ENCODE measurements around the gene BCL6B. TPM values are rescaled to one million over a fixed set of nuclear protein-coding genes. Genes with fewer than 3 reads are reported as not detected.
"Not testable (repeated sequence)": the region's sequence is repeated elsewhere in the genome, so short reads cannot be mapped to it uniquely, and the experiment has no call there.

BCL6B gene
- total and polyA plus RNA-seq, 2 experiments from 2014 or later = 0.53 to 1.1 TPM

DNA sequence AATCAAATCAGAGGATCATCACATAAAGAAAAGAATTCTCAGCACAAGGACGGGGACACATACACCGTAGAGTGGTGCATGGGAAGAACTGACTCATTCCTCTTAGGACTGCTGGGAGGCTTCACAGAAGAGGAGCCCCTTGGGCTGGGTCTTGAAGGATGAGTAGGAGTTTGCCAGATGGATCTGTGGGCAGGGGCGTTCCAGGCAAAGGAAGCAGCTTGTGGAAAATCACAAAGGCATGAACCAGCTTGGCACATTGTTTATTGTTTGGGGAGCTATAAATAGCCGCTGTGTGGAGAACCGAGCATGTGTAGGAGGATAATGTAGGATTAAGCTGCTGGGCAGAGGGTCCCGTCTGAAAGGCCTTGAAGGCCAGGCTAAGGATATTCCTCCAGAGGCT lies 26.1 kb downstream of the BCL6B start:
- Histone ChIP-seq H2AFZ (no peak overlapping the region), H3K27ac (no peak overlapping the region), H3K9me3 (ENCODE audit: low read depth) (no peaks in the 10 kb centered on the region), H3K4me1 (ENCODE audit: insufficient read depth) (peaks cover 2% of the 10 kb centered on the region), H3K79me2 (no peaks in the 10 kb centered on the region), H3K36me3 (replicated peaks; ENCODE audit: insufficient read depth, low read depth) (no peaks in the 10 kb centered on the region), H3K4me2 (no peak overlapping the region), H4K20me1 (ENCODE audit: insufficient read depth, poor library complexity, severe bottlenecking) (no peaks in the 10 kb centered on the region), H3K4me3 (no peak overlapping the region), H3K27me3 (no peaks in the 10 kb centered on the region), H3K9me2 (replicated peaks; ENCODE audit: insufficient read depth) (no peaks in the 10 kb centered on the region)
- WGBS (ENCODE audit: low lambda C conversion rate, missing lambda C conversion rate) = 62% methylated on average over 6 of the region's 6 CpGs
- no peak for TF ChIP-seq EZH2phosphoT487 (IDR thresholded peaks at IDR 0.05; ENCODE audit: low read depth, severe bottlenecking, unreplicated experiment)
- TF ChIP-seq, protein P1, sequence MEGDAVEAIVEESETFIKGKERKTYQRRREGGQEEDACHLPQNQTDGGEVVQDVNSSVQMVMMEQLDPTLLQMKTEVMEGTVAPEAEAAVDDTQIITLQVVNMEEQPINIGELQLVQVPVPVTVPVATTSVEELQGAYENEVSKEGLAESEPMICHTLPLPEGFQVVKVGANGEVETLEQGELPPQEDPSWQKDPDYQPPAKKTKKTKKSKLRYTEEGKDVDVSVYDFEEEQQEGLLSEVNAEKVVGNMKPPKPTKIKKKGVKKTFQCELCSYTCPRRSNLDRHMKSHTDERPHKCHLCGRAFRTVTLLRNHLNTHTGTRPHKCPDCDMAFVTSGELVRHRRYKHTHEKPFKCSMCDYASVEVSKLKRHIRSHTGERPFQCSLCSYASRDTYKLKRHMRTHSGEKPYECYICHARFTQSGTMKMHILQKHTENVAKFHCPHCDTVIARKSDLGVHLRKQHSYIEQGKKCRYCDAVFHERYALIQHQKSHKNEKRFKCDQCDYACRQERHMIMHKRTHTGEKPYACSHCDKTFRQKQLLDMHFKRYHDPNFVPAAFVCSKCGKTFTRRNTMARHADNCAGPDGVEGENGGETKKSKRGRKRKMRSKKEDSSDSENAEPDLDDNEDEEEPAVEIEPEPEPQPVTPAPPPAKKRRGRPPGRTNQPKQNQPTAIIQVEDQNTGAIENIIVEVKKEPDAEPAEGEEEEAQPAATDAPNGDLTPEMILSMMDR (IDR thresholded peaks at IDR 0.05; ENCODE audit: poor library complexity) = no peak
- no peak for TF ChIP-seq EZH2 (IDR thresholded peaks at IDR 0.05; ENCODE audit: borderline replicate concordance)
- DNase-seq (ENCODE audit: low spot score) = no peak

DNA sequence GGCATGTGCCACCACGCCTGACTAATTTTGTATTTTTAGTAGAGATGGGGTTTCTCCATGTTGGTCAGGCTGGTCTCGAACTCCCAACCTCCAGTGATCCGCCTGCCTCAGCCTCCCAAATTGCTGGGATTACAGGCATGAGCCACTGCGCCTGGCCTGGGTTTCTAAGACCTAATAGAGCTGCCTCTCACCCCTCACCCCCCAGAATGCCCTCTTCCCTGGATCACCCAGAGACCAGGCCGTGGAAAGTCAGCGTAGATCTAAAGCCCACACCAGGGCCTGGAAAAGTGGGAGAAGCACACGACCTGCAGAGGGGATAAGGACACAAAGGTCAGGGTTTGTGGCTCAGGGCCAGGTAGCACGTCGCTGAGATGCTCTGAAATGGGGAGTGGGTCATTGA lies 27.7 kb downstream of the BCL6B start:
- H3K9me2 ChIP-seq (replicated peaks; ENCODE audit: insufficient read depth); H3K4me3 ChIP-seq; H3K27me3 ChIP-seq; H3K4me2 ChIP-seq; H2AFZ ChIP-seq; H3K79me2 ChIP-seq; H3K27ac ChIP-seq; H3K9me3 ChIP-seq (ENCODE audit: low read depth); H3K36me3 ChIP-seq (replicated peaks; ENCODE audit: insufficient read depth, low read depth); H4K20me1 ChIP-seq (ENCODE audit: insufficient read depth, poor library complexity, severe bottlenecking); DNase-seq (ENCODE audit: low spot score); H3K4me1 ChIP-seq (ENCODE audit: insufficient read depth): not testable (repeated sequence)
- 91% methylated on average over 9 of the region's 9 CpGs for WGBS (ENCODE audit: low lambda C conversion rate, missing lambda C conversion rate)

DNA sequence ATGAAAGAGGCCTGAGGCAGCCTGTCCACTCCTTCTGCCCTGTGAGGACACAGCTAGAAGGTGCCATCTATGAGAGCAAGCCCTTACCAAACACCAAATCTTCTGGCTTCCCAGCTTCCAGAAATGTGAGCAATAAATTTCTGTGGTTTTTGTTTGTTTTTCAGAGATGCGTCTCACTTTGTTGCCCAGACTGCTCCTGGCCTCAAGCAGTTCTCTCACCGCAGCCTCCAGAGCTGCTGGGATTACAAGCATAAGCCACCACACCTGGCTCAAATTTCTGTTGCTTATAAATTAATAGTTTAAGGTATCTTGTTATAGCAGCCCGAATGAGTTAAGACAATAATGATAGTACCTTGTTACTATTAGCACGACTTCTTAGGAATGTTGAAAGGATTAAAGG lies 33.5 kb downstream of the BCL6B start:
- DNase-seq (ENCODE audit: low spot score) = no peak
- TF ChIP-seq EZH2phosphoT487 (IDR thresholded peaks at IDR 0.05; ENCODE audit: low read depth, severe bottlenecking, unreplicated experiment) (no peak), EZH2 (IDR thresholded peaks at IDR 0.05; ENCODE audit: borderline replicate concordance) (no peak)
- TF ChIP-seq, protein P1 (IDR thresholded peaks at IDR 0.05; ENCODE audit: poor library complexity) = no peak
- WGBS (ENCODE audit: low lambda C conversion rate, missing lambda C conversion rate) = 69% methylated on average over 4 of the region's 4 CpGs
- H3K9me2 ChIP-seq (replicated peaks; ENCODE audit: insufficient read depth) = no peaks in the 10 kb centered on the region
- no peaks in the 10 kb centered on the region for H3K79me2 ChIP-seq
- H3K4me3 ChIP-seq = no peak overlapping the region
- H4K20me1 ChIP-seq (ENCODE audit: insufficient read depth, poor library complexity, severe bottlenecking) = no peaks in the 10 kb centered on the region
- no peak overlapping the region for H3K27ac ChIP-seq
- no peak overlapping the region for H3K4me2 ChIP-seq
- no peaks in the 10 kb centered on the region for H3K27me3 ChIP-seq
- no peak overlapping the region for H2AFZ ChIP-seq
- H3K4me1 ChIP-seq (ENCODE audit: insufficient read depth) = no peaks in the 10 kb centered on the region
- no peaks in the 10 kb centered on the region for H3K36me3 ChIP-seq (replicated peaks; ENCODE audit: insufficient read depth, low read depth)
- no peaks in the 10 kb centered on the region for H3K9me3 ChIP-seq (ENCODE audit: low read depth)

DNA sequence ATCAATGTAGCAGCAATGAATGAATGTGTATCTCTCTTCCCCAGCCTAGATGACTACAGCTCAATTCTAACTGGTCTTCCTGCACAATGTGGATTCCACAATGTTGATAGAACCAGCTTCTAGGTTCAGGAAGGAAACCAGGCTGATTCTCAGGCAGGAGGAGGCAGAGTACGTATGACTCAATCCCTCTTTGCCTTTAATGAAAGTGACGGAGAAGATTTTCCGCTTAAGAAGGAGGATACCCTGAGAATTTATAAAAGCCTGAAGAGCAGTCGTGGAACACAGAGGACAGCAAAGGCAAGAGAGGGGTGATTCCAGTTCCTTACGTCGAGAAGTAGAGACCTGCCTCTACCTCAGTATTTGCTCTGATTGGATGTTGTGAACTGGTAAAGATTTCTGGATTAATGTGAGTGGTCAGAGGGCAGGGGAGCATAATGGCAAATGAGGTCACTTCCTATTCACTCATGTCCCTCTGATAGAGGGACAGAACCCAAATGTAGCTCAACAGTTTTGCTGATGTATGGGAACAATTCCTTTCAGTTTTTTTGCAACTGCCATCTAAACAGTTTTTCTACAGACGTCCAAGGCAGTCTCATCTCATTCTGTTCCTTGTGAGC lies 36.1 kb downstream of the BCL6B start:
- H3K36me3 ChIP-seq (replicated peaks; ENCODE audit: insufficient read depth, low read depth) = no peaks in the 10 kb centered on the region
- TF ChIP-seq, protein P1 (IDR thresholded peaks at IDR 0.05; ENCODE audit: poor library complexity) = no peak
- TF ChIP-seq EZH2phosphoT487 (IDR thresholded peaks at IDR 0.05; ENCODE audit: low read depth, severe bottlenecking, unreplicated experiment) = no peak
- no peak for TF ChIP-seq EZH2 (IDR thresholded peaks at IDR 0.05; ENCODE audit: borderline replicate concordance)
- H3K79me2 ChIP-seq = no peaks in the 10 kb centered on the region
- no peak overlapping the region for H3K4me3 ChIP-seq
- no peaks in the 10 kb centered on the region for H3K9me2 ChIP-seq (replicated peaks; ENCODE audit: insufficient read depth)
- H3K9me3 ChIP-seq (ENCODE audit: low read depth) = no peaks in the 10 kb centered on the region
- no peaks in the 10 kb centered on the region for H4K20me1 ChIP-seq (ENCODE audit: insufficient read depth, poor library complexity, severe bottlenecking)
- WGBS (ENCODE audit: low lambda C conversion rate, missing lambda C conversion rate) = 82% methylated on average over 7 of the region's 7 CpGs
- DNase-seq (ENCODE audit: low spot score) = no peak
- H3K4me1 ChIP-seq (ENCODE audit: insufficient read depth) = no peaks in the 10 kb centered on the region
- no peaks in the 10 kb centered on the region for H3K27me3 ChIP-seq
- no peak overlapping the region for H2AFZ ChIP-seq
- no peak overlapping the region for H3K4me2 ChIP-seq
- H3K27ac ChIP-seq = no peak overlapping the region

All from hepatocyte (in vitro differentiated cells).